Measurements from ENCODE around the gene FAM50B. TPM values are rescaled to one million over a fixed set of nuclear protein-coding genes. Genes with fewer than 3 reads are reported as not detected.

The FAM50B gene
- total and polyA plus RNA-seq, 2 of the 13 experiments (the other 11 are each of a cell fraction or from before 2014, with no cell fraction given) = 0.05 TPM; not detected in 1

GRCh38 chr6:3867641-3868502, 18.7 kb downstream of the FAM50B start (continued):
- TF ChIP-seq, protein P1, sequence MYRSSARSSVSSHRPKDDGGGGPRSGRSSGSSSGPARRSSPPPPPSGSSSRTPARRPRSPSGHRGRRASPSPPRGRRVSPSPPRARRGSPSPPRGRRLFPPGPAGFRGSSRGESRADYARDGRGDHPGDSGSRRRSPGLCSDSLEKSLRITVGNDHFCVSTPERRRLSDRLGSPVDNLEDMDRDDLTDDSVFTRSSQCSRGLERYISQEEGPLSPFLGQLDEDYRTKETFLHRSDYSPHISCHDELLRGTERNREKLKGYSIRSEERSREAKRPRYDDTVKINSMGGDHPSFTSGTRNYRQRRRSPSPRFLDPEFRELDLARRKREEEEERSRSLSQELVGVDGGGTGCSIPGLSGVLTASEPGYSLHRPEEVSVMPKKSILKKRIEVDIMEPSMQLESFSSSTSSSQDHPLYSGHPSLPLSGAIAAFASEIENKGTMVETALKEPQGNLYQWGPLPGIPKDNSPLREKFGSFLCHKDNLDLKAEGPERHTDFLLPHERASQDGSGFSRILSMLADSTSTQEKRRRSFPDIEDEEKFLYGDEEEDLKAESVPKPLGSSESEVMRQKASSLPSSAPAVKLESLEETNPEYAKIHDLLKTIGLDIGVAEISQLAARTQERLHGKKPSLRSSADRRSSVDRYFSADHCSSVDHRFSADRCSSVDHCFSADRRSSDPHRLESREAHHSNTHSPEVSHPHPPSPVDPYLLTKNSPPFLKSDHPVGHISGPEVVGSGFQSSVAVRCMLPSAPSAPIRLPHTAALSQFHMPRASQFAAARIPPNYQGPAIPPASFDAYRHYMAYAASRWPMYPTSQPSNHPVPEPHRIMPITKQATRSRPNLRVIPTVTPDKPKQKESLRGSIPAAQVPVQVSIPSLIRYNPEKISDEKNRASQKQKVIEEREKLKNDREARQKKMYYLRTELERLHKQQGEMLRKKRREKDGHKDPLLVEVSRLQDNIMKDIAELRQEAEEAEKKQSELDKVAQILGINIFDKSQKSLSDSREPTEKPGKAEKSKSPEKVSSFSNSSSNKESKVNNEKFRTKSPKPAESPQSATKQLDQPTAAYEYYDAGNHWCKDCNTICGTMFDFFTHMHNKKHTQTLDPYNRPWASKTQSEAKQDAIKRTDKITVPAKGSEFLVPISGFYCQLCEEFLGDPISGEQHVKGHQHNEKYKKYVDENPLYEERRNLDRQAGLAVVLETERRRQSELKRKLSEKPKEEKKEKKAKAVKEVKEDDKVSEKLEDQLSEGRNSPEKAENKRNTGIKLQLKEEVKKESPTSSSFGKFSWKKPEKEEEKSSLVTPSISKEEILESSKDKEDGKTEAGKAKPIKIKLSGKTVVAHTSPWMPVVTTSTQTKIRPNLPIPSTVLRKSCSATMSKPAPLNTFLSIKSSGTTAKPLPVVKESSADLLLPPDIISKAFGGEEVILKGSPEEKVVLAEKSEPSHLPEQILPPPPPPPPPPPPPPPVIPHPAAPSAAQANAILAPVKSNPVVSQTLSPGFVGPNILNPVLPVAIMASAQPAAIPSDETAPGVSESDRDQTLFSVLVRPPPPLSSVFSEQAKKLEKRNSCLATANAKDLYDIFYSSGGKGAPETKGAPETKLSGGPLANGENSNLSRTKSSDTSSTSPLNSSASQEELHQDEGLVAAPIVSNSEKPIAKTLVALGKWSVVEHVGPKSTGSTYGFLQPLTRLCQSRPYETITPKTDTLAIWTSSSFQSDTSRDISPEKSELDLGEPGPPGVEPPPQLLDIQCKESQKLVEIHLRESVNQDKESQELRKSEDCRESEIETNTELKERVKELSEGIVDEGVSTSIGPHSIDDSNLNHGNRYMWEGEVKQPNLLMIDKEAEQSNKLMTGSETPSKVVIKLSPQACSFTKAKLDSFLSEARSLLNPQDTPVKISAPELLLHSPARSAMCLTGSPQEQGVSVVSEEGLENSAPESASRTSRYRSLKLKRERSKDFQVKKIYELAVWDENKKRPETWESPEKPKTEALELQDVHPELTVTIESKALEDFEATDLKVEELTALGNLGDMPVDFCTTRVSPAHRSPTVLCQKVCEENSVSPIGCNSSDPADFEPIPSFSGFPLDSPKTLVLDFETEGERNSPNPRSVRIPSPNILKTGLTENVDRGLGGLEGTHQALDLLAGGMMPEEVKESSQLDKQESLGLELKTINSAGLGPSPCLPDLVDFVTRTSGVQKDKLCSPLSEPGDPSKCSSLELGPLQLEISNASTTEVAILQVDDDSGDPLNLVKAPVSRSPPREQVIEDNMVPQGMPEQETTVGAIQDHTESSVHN (CRISPR knock-in tag; IDR thresholded peaks at IDR 0.05) = no peak
- TF ChIP-seq MXI1 (IDR thresholded peaks at IDR 0.05; ENCODE audit: borderline replicate concordance, low read depth, low read length) = no peak
- TF ChIP-seq ZNF768 (CRISPR knock-in tag; IDR thresholded peaks at IDR 0.05) = no peak
- no peak for TF ChIP-seq GLMP (CRISPR knock-in tag; IDR thresholded peaks at IDR 0.05; ENCODE audit: borderline replicate concordance)
- TF ChIP-seq MED1 (CRISPR knock-in tag; IDR thresholded peaks at IDR 0.05) = no peak
- TF ChIP-seq, protein P2, sequence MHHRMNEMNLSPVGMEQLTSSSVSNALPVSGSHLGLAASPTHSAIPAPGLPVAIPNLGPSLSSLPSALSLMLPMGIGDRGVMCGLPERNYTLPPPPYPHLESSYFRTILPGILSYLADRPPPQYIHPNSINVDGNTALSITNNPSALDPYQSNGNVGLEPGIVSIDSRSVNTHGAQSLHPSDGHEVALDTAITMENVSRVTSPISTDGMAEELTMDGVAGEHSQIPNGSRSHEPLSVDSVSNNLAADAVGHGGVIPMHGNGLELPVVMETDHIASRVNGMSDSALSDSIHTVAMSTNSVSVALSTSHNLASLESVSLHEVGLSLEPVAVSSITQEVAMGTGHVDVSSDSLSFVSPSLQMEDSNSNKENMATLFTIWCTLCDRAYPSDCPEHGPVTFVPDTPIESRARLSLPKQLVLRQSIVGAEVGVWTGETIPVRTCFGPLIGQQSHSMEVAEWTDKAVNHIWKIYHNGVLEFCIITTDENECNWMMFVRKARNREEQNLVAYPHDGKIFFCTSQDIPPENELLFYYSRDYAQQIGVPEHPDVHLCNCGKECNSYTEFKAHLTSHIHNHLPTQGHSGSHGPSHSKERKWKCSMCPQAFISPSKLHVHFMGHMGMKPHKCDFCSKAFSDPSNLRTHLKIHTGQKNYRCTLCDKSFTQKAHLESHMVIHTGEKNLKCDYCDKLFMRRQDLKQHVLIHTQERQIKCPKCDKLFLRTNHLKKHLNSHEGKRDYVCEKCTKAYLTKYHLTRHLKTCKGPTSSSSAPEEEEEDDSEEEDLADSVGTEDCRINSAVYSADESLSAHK (CRISPR knock-in tag; IDR thresholded peaks at IDR 0.05; ENCODE audit: borderline replicate concordance) = no peak
- TF ChIP-seq FOXM1 (CRISPR knock-in tag; IDR thresholded peaks at IDR 0.05) = no peak
- no peak for TF ChIP-seq SMARCC2 (IDR thresholded peaks at IDR 0.05)
- TF ChIP-seq ZSCAN21 (CRISPR knock-in tag; IDR thresholded peaks at IDR 0.05; ENCODE audit: borderline replicate concordance) = no peak

Data from HepG2 (cell line).